GM10266 (cell line): ENCODE measurements around the gene MRGPRE.

Source experiments
- DNase-seq: peaks from one replicate; pipeline ENCODE4 v3.0.0; 2012; ENCODE audit errors: extremely low spot score
- CTCF ChIP-seq: IDR thresholded peaks from 2 replicates; pipeline ENCODE4 v1.5.1; 2012; ENCODE audit warnings: mild to moderate bottlenecking, low read depth; ENCODE audit not compliant: control insufficient read depth, insufficient read depth; ENCODE audit errors: missing control alignments

The MRGPRE gene

GRCh38 chr11:3223932-3224381 is 8.3 kb downstream of the MRGPRE start:
- DNase-seq: no peak
- TF ChIP-seq CTCF: no peak

GRCh38 chr11:3222941-3223915 is 9.0 kb downstream of the MRGPRE start:
- TF ChIP-seq CTCF: no peak
- no peak for DNase-seq

GRCh38 chr11:3222003-3222855 is 10.0 kb downstream of the MRGPRE start:
- no peak for DNase-seq
- no peak for TF ChIP-seq CTCF

- DNase-seq: no peak
- no peak for TF ChIP-seq CTCF
These were observed 10.7 kb downstream of the MRGPRE start for GRCh38 chr11:3221408-3222002.

- no peak for DNase-seq
- no peak for TF ChIP-seq CTCF
These were observed 11.5 kb downstream of the MRGPRE start for GRCh38 chr11:3220521-3221407.

GRCh38 chr11:3220101-3220500 is 12.1 kb downstream of the MRGPRE start:
- no peak for DNase-seq
- no peak for TF ChIP-seq CTCF
